Erythroblast (primary cell): ENCODE measurements around the gene EIF1AD.

Experiments
- GATA1 ChIP-seq: IDR thresholded peaks from 2 replicates; pipeline ENCODE4 v1.6.1; 2011; ENCODE audit warnings: low read depth, mild to moderate bottlenecking, control low read depth, low read length, moderate library complexity
- POLR2A ChIP-seq: IDR thresholded peaks from 2 replicates; pipeline ENCODE4 v1.6.1; 2011; ENCODE audit warnings: mild to moderate bottlenecking, low read length

DNA sequence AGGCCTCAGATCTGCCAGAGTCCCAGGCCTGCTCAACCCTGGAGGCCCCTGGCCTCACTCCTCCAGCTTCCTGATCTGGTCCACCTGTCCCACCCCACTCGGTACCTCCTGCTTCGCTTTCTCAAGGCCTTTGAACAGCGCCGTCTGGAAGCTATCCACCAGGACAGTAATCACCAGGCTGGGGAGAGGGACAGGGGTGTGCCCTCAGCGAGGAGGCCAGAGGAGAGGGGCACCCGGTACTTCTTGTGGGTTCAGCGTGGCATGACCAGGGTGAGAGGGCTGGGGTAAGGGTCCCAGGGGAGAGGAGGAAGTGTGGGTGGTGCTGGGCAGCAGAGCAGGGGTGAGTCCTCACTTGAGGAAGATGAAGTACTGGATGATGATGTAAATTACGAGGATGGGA lies 18.3 kb upstream of the EIF1AD start:
- TF ChIP-seq POLR2A (no peak), GATA1 (no peak)
